Measurements from ENCODE around the gene ZFPM1.

ZFPM1 gene

GRCh38 chr16:88503374-88503770, 50.3 kb downstream of the ZFPM1 start:
- no peak for TF ChIP-seq RARB (CRISPR knock-in tag; IDR thresholded peaks at IDR 0.05)
- ATAC-seq: no peak

- ATAC-seq: no peak
Measured at GRCh38 chr16:88503771-88504488, 50.9 kb downstream of the ZFPM1 start.

More at GRCh38 chr16:88503771-88504488, 50.9 kb downstream of the ZFPM1 start:
- no peak for TF ChIP-seq OSR1 (CRISPR knock-in tag; IDR thresholded peaks at IDR 0.05)
- no peak for TF ChIP-seq PATZ1 (CRISPR knock-in tag; IDR thresholded peaks at IDR 0.05; ENCODE audit: borderline replicate concordance)
- no peak for TF ChIP-seq BACH2 (CRISPR knock-in tag; IDR thresholded peaks at IDR 0.05; ENCODE audit: borderline replicate concordance)
- no peak for TF ChIP-seq TOX (CRISPR knock-in tag; IDR thresholded peaks at IDR 0.05; ENCODE audit: borderline replicate concordance)
- no peak for TF ChIP-seq CREB5 (CRISPR knock-in tag; IDR thresholded peaks at IDR 0.05; ENCODE audit: low read depth)
- no peak for TF ChIP-seq ZNF70 (CRISPR knock-in tag; IDR thresholded peaks at IDR 0.05)
- no peak for TF ChIP-seq POU6F1 (CRISPR knock-in tag; IDR thresholded peaks at IDR 0.05; ENCODE audit: borderline replicate concordance, low read depth)
- TF ChIP-seq ESRRG (CRISPR knock-in tag; IDR thresholded peaks at IDR 0.05): no peak
- TF ChIP-seq GLIS3 (CRISPR knock-in tag; IDR thresholded peaks at IDR 0.05): no peak
- no peak for TF ChIP-seq CSRNP3 (CRISPR knock-in tag; IDR thresholded peaks at IDR 0.05)
- no peak for TF ChIP-seq TSHZ2 (CRISPR knock-in tag; IDR thresholded peaks at IDR 0.05)
- no peak for TF ChIP-seq CSDC2 (CRISPR knock-in tag; IDR thresholded peaks at IDR 0.05)
